H7 (cell line): Measurements from ENCODE around the gene ARID5B. TPM values are rescaled to one million over a fixed set of nuclear protein-coding genes. Genes with fewer than 3 reads are reported as not detected.

Experiments used
- DNase-seq: peaks from one replicate; pipeline ENCODE4 v3.0.0; 2012
- H3K27me3 ChIP-seq: 2 replicates; pipeline ENCODE4 v1.6.0; 2011; ENCODE audit warnings: mild to moderate bottlenecking, low read length; ENCODE audit not compliant: control insufficient read depth, insufficient read depth
- H3K36me3 ChIP-seq: replicated peaks from 2 replicates; pipeline ENCODE4 v1.5.1; 2011; ENCODE audit warnings: low read length; ENCODE audit not compliant: control insufficient read depth, insufficient read depth
- H3K4me3 ChIP-seq: 2 replicates; pipeline ENCODE4 v1.5.1; 2011; ENCODE audit warnings: low read depth, mild to moderate bottlenecking, control low read depth, low read length, moderate library complexity; ENCODE audit not compliant: insufficient read depth
- total RNA-seq: library from RNA; depleted of rRNA; stranded (reverse); fragments of >200 nt; shearing (Covaris generic); gene quantifications from 2 replicates; pipeline ENCODE4 v1.2.3, GENCODE V29; 2014

ARID5B gene
- total RNA-seq, 1 experiment from 2014 or later: 1.4 TPM

GRCh38 chr10:62057850-62058249 is 156.4 kb downstream of the ARID5B start:
- Histone ChIP-seq H3K27me3 (no peaks in the 10 kb centered on the region), H3K4me3 (no peak overlapping the region), H3K36me3 (no peaks in the 10 kb centered on the region)
- DNase-seq: no peak

DNA sequence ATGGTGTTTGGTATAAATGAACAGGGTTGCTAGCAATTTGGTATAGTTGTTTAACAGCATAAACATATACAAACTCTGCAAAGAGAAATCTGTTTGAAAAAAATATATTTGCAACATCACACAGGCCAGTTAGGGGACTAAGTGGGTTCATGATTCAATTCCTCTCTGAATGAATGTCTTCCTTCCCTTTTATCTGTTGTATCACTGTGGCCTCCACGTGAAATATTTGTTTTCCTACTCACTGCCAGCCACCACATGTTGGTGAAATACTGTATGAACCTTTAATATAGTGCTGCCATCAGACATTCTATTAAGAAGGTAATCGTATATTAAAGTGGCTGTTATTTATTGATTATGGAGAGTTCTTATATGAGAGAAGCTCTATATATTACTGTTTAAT is 157.0 kb downstream of the ARID5B start:
- Histone ChIP-seq H3K36me3 (no peaks in the 10 kb centered on the region), H3K4me3 (no peak overlapping the region), H3K27me3 (no peaks in the 10 kb centered on the region)
- no peak for DNase-seq

- DNase-seq: no peak
- Histone ChIP-seq H3K4me3 (no peak overlapping the region), H3K36me3 (no peaks in the 10 kb centered on the region), H3K27me3 (no peaks in the 10 kb centered on the region)
Observed at GRCh38 chr10:62058896-62059216, 157.4 kb downstream of the ARID5B start.

DNA sequence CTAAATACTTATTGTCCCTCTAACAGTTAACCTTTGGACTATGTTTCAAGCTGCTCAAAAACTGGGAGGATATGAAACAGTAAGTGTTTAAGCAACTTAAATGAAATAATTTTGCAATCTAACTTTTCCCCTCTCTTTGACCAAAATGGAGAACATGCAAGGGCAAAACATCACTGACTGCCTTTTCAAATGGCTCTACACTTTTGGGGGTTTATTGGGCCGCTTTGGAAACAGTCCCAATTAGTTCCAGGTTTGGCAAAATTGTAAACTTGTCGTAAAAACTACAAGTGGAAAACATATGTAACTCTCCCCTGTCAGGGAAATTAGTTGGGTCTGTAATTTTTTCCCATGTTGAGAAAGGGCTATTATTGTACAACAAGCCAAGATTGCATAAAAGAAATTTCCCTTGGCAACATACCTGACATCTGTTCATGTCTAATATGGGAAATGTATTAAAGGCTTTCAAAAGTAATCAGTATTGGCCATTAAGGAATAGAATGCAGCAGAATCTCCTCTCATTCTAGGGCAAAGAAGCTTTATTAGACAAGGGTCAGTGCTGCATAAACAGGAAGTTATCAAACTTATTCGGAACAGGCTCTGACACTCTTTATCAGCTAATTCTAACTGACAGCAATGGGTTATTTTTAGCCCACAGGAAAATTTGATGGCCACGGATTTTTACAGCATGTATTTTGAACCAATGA is 157.9 kb downstream of the ARID5B start:
- Histone ChIP-seq H3K36me3 (no peaks in the 10 kb centered on the region), H3K4me3 (no peak overlapping the region), H3K27me3 (no peaks in the 10 kb centered on the region)
- DNase-seq: no peak

DNA sequence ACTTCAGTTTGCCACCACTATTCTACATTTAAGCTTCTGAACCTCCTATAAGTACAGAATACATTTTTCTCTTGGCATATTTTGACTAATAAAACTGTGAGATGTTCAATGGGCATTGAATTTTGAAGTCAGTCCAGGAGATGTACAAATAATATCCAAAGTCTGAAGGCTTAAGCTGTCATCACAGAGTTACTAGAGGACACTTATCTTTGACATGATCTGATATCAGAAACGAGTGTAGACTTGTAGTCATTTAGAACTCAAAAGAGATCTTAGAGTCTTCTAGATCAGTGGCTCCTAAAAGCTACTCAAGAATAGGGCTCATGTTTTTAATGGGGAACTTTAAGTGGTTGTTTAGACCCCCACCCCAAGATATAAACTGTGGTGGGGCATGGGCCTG is 160.5 kb downstream of the ARID5B start:
- Histone ChIP-seq H3K36me3 (no peaks in the 10 kb centered on the region), H3K27me3 (no peaks in the 10 kb centered on the region), H3K4me3 (no peak overlapping the region)
- DNase-seq: no peak

DNA sequence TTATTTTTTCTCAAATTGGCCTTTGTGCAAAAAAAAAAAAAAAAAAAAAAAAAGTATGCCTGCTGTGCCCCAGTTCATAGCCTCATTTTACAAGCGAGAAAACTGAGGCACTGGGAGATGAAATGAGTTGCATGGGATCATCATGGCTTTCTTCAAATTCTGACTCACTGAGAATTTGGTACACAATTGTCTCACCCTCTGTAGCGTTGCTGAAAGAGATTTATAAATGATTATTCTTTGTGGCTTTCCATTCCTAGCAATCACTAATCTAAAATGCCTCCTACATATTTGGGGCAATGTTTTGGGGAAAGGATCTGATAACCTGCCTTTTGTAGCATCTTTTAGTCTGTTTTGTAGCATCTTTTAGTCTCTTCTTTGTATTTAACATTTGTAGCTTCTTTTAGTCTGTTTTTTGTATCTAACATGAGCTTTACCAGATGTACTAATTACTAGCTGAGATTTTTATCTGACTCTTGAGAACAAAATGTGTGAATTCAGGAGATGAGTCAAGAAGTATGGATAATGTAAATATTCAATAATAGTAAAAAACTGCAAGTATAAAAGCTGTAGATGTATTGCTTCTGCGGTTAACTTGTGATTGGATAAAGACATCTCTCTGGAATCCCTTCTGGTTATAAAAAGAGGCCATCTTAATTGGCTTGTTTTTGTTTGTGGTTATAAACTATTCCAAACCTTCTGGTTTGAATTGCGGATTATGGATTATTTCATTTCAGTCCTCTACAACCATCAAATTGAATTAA is 161.4 kb downstream of the ARID5B start:
- no peak overlapping the region for H3K4me3 ChIP-seq
- H3K36me3 ChIP-seq: no peaks in the 10 kb centered on the region
- DNase-seq: no peak
- H3K27me3 ChIP-seq: no peaks in the 10 kb centered on the region

GRCh38 chr10:62063795-62064472 is 162.4 kb downstream of the ARID5B start:
- no peak for DNase-seq
- Histone ChIP-seq H3K4me3 (no peak overlapping the region), H3K36me3 (no peaks in the 10 kb centered on the region), H3K27me3 (no peaks in the 10 kb centered on the region)

GRCh38 chr10:62067560-62067959 is 166.1 kb downstream of the ARID5B start:
- DNase-seq: no peak
- no peak overlapping the region for H3K4me3 ChIP-seq
- no peaks in the 10 kb centered on the region for H3K36me3 ChIP-seq
- no peaks in the 10 kb centered on the region for H3K27me3 ChIP-seq

DNA sequence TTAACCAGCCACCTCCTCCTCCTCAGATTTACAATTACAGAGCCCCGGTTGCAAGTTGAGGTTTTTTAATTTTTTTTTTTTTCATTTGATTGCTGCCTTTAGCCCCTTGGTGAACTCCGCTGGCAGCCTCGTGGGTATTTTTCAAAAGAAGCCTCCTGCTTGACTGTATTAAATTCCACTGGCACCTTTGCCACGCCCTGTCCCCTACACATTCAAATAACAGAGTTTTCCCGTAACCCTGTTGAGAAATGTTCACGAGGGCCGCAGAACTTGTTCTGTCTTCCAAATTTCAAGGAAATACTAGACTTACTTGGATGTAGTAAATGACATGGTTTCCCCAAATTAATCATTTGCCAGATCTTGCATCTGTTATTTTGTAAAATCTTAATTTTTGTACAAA is 167.0 kb downstream of the ARID5B start:
- Histone ChIP-seq H3K36me3 (no peaks in the 10 kb centered on the region), H3K4me3 (no peak overlapping the region), H3K27me3 (no peaks in the 10 kb centered on the region)
- no peak for DNase-seq

DNA sequence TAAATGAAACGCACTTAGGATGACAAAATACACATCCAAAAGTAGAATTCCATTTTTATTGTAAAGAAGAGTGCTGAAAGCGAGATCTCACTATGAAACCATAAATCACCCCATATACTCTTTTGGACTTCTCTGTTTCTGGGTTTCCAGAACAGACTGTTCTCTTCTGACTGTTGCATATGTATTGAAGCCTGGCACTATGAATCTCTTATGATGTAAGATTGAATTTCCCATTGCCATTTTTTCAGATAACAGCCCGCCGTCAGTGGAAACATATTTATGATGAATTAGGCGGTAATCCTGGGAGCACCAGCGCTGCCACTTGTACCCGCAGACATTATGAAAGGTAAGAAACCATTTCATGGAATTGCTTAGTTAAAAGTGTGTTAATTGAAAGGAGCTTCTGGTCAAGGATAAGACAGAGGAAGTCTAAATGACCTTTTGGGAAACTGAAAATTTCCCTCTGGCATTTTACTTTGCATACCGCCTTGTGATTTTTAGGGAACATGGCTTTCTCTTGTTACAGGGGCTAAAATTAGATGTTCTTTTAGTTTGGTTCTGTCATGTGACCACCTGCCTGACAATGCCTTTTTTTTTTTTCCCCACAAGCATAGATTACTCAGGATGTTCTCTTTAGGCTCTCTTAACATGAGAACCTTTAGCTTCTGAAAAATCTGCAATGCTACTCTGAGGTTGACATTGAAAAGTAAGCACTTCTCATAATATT is 168.1 kb downstream of the ARID5B start:
- DNase-seq: no peak
- no peak overlapping the region for H3K4me3 ChIP-seq
- no peaks in the 10 kb centered on the region for H3K27me3 ChIP-seq
- H3K36me3 ChIP-seq: no peaks in the 10 kb centered on the region

GRCh38 chr10:62071846-62072281 is 170.4 kb downstream of the ARID5B start:
- H3K36me3 ChIP-seq: no peaks in the 10 kb centered on the region
- H3K4me3 ChIP-seq: no peak overlapping the region
- H3K27me3 ChIP-seq: no peaks in the 10 kb centered on the region
- DNase-seq: no peak

- DNase-seq: no peak
- Histone ChIP-seq H3K4me3 (no peak overlapping the region), H3K27me3 (no peaks in the 10 kb centered on the region), H3K36me3 (no peaks in the 10 kb centered on the region)
Observed at GRCh38 chr10:62072901-62073300, 171.4 kb downstream of the ARID5B start.

- Histone ChIP-seq H3K27me3 (no peaks in the 10 kb centered on the region), H3K36me3 (no peaks in the 10 kb centered on the region), H3K4me3 (no peak overlapping the region)
- DNase-seq: no peak
Observed at GRCh38 chr10:62073429-62073828, 171.9 kb downstream of the ARID5B start.

DNA sequence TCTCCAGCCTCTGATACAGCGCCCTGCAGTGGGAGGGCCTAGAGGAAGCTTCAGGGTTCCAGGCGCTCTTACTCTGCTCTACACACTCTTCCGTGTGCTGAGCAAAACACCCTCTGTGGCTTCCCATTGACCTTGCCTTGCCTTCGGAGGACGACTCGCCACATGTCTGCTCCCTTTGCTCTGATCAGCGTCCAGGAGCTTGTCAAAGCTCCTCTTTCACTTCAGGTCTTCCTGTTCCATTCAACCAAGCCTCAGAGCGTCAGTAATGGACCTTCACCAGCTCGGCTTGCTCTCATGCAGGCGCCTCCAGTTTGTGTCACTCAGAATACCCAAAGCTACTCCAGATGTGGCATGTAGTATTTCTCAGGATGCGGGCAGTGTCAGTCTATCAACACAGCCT is 173.9 kb downstream of the ARID5B start:
- Histone ChIP-seq H3K4me3 (no peak overlapping the region), H3K36me3 (no peaks in the 10 kb centered on the region), H3K27me3 (no peaks in the 10 kb centered on the region)
- DNase-seq: no peak
